Ovary (tissue), 3 donors: Measurements from ENCODE around the gene SREBF2.

ENCODE experiments used
- CTCF ChIP-seq, 3 donors: fragments of 450-650 bp in 2 of 3; fragments of 200-600 bp in 1 of 3; IDR thresholded peaks; one replicate each; pipeline versions ENCODE4 v1.5.1 to v1.8.0; 2016 to 2022; ENCODE audit warnings: antibody characterized with exemption in 3 of 3, mild to moderate bottlenecking in 1 of 3
- POLR2A ChIP-seq: fragments of 450-650 bp; IDR thresholded peaks from one replicate; pipeline ENCODE4 v1.6.1; 2017; ENCODE audit warnings: antibody characterized with exemption, mild to moderate bottlenecking, moderate library complexity
- donor health status: DM: no; HTN: no; CAD: no.

- peak; percentile 77 to 95 (median 92) for TF ChIP-seq CTCF (IDR thresholded peaks at IDR 0.05)
- TF ChIP-seq POLR2A: no peak
Measured at GRCh38 chr22:41940832-41941765, 108.2 kb downstream of the SREBF2 start.
